ENCODE results near the gene COQ8B. TPM values are rescaled to one million over a fixed set of nuclear protein-coding genes. Genes with fewer than 3 reads are reported as not detected.

COQ8B gene
- total RNA-seq, 1 experiment from 2014 or later = 71.3 TPM

GRCh38 chr19:40717880-40718773, 1.4 kb upstream of the COQ8B start:
- DNase-seq (ENCODE audit: low spot score) = peak; percentile 68

GRCh38 chr19:40717325-40717879, 716 bp upstream of the COQ8B start:
- DNase-seq (ENCODE audit: low spot score) = peak; percentile 70

GRCh38 chr19:40716031-40716481, 630 bp downstream of the COQ8B start:
- DNase-seq (ENCODE audit: low spot score) = peak; percentile 89

GRCh38 chr19:40714441-40715299, 2.0 kb downstream of the COQ8B start:
- DNase-seq (ENCODE audit: low spot score) = peak; percentile 99

- no peak for DNase-seq (ENCODE audit: low spot score)
These were observed 2.7 kb downstream of the COQ8B start for GRCh38 chr19:40713939-40714338.

- no peak for DNase-seq (ENCODE audit: low spot score)
These were observed 6.9 kb downstream of the COQ8B start for GRCh38 chr19:40709817-40710216.

- DNase-seq (ENCODE audit: low spot score) = no peak
These were observed 9.1 kb downstream of the COQ8B start for GRCh38 chr19:40707615-40708014.

- no peak for DNase-seq (ENCODE audit: low spot score)
These were observed 10.6 kb downstream of the COQ8B start for GRCh38 chr19:40705950-40706619.

- no peak for DNase-seq (ENCODE audit: low spot score)
These were observed 11.4 kb downstream of the COQ8B start for GRCh38 chr19:40705362-40705651.

- DNase-seq (ENCODE audit: low spot score) = no peak
These were observed 12.0 kb downstream of the COQ8B start for GRCh38 chr19:40704491-40705361.

- DNase-seq (ENCODE audit: low spot score) = no peak
These were observed 13.5 kb downstream of the COQ8B start for GRCh38 chr19:40703029-40703755.

GRCh38 chr19:40702337-40703012, 14.2 kb downstream of the COQ8B start:
- DNase-seq (ENCODE audit: low spot score) = peak; percentile 70

GRCh38 chr19:40701758-40702157, 14.9 kb downstream of the COQ8B start:
- no peak for DNase-seq (ENCODE audit: low spot score)

- DNase-seq (ENCODE audit: low spot score) = no peak
These were observed 16.6 kb downstream of the COQ8B start for GRCh38 chr19:40700083-40700482.

GRCh38 chr19:40697007-40697406, 19.7 kb downstream of the COQ8B start:
- no peak for DNase-seq (ENCODE audit: low spot score)

GRCh38 chr19:40695881-40696280, 20.8 kb downstream of the COQ8B start:
- DNase-seq (ENCODE audit: low spot score) = no peak

GRCh38 chr19:40693896-40694295, 22.8 kb downstream of the COQ8B start:
- no peak for DNase-seq (ENCODE audit: low spot score)

GRCh38 chr19:40693150-40693788, 23.4 kb downstream of the COQ8B start:
- no peak for DNase-seq (ENCODE audit: low spot score)

- DNase-seq (ENCODE audit: low spot score) = no peak
These were observed 24.5 kb downstream of the COQ8B start for GRCh38 chr19:40692212-40692551.
